Adrenal gland (tissue), 5 donors: ENCODE data around the gene CAVIN1.

Experiments
- CTCF ChIP-seq, 6 experiments: fragments of 450-650 bp in 4 of 6; fragments of 200-600 bp in 2 of 6; sonication (generic) in 1 of 6; IDR thresholded peaks; 1 replicate in 5 of 6; 2 replicates in 1 of 6; pipeline versions ENCODE4 v1.5.1 to v1.8.0; 2016 to 2021; ENCODE audit warnings: antibody characterized with exemption in 6 of 6, mild to moderate bottlenecking in 2 of 6, moderate library complexity in 1 of 6
- POLR2A ChIP-seq, 2 donors: fragments of 450-650 bp; IDR thresholded peaks; one replicate each; pipeline ENCODE4 v1.6.1; 2017; ENCODE audit warnings: antibody characterized with exemption in 2 of 2, mild to moderate bottlenecking in 2 of 2, moderate library complexity in 1 of 2
- donor health status: DM: no; HTN: no; CAD: no.

- no peak for TF ChIP-seq CTCF (IDR thresholded peaks at IDR 0.05)
- TF ChIP-seq POLR2A (IDR thresholded peaks at IDR 0.05) = no peak
These were observed 18.0 kb downstream of the CAVIN1 start for GRCh38 chr17:42405076-42405475.
